Superior temporal gyrus (tissue), 1 donor: ENCODE data around the gene HRC.
"Not testable (repeated sequence)": the region's sequence is repeated elsewhere in the genome, so short reads cannot be mapped to it uniquely, and the experiment has no call there.

Experiments
- DNase-seq: peaks from one replicate; pipeline ENCODE4 v3.0.0-alpha.2; 2016; ENCODE audit errors: extremely low spot score

HRC gene

DNA sequence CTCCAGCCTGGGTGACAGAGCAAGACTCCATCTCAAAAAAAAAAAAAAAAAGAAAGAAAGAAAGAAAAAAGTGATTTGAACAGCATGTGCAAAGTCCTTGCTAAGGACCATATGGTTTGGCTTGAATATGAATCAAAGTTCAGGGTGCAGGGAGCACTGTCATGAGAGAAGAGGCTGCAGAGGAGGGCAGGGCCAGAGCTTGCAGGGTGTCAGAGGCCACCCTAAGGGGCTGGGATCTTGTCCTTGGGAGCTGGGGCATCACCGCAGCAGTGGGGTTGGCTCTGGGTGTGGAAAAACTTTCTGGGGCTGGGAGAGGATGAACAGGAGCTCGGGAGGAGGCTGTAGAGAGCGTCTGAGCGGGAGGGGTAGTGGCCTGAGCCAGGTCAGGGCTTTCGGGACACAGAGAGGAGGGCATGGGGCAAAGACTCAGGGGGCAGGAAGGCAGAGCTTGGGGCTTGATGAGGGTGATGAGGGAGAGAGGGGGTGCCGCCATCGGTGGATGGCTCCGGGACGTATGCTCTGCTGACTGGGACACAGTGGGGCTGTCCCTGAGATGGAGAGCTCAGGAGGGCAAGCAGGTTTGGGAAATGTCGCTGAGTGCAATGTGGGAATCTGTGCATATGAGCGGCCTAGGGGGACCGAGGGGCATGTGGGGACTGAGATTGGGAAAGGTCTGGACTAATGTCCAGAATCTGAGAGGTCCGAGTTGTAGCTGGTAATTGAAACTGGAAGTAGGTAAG is 5.4 kb upstream of the HRC start:
- no peak for DNase-seq

DNA sequence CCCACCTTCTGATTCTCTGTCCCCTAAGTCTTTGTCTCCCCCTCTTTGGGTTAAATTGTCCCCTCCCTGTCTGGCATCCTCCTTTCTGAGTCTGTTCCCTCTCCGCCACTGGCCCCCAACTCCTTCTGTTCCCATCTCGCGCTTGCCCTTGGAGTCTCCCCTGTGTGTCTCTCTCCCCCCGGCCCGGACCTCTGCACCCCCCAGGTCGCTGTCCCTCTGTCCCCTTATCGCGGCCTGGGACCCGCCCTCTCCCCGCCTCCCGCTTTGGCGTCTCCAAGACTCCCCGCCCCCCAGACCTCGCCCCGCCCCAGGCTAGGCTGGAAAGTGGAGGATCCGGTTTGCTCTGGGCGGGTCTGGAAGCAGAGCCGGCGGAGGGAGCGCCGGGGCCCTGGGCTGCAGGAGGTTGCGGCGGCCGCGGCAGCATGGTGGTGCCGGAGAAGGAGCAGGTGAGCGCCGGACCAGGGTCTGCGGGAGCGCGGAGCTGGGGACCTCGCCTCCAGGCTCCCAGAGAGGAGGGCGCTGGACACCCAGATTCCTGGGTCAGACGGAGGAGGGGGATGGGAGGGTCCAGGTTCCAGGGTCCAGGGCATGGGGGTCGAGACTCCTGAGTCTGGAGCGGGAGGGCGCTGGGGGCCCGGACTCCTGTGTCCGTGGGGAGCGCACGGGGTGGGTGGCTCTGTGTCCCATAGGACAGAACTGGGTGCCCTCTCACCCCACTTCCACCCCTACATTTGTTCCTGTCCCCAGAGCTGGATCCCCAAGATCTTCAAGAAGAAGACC is 2.4 kb upstream of the HRC start, which contains the start of gene TRPM4:
Gene TRPM4 (plus strand): TSS at position 348 of the 780 bp plus-strand sequence. CDS start 75 bp downstream, at position 423.
- peak; percentile 17 for DNase-seq

DNA sequence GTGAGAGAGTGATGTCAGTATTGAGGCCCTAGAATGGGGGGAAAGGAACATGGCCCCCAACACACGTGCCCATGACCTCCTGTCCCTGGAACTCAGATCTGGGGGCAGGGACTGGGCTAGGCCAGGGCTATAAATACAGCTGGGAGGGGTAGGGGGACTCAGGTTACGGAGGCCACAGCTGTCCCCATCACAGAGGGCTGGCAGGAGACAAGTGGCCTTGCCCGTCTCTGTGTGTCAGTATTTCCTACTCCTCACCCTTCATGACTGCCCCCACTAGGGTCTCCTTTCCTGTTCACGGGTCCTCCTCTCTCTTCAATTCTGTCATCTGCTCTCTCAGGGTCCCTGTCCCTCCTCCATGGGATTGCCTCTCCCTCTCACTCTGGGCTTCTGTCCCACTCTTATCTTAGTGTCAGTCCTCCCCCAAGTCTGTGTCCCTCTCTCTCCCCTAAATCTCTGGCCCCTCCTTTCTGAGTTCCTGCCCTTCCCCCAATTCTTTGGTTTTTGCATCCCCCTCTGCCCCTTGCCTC is 687 bp upstream of the HRC start:
- no peak for DNase-seq

DNA sequence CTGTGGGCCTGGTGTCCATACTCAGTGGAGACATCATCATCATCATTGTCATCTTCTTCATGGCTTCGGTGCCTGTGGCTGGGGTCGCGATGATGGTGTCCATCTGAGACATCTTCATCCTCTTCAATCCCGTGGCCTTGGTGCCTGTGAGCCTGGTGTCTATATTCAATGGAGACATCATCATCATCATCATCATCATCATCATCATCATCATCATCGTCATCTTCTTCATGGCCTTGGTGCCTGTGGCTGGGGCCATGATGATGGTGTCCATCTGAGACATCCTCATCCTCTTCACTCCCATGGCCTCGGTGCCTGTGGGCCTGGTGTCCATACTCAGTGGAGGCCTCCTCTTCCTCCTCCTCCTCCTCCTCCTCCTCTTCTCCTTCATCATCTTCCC is 917 bp downstream of the HRC start:
- no peak for DNase-seq

DNA sequence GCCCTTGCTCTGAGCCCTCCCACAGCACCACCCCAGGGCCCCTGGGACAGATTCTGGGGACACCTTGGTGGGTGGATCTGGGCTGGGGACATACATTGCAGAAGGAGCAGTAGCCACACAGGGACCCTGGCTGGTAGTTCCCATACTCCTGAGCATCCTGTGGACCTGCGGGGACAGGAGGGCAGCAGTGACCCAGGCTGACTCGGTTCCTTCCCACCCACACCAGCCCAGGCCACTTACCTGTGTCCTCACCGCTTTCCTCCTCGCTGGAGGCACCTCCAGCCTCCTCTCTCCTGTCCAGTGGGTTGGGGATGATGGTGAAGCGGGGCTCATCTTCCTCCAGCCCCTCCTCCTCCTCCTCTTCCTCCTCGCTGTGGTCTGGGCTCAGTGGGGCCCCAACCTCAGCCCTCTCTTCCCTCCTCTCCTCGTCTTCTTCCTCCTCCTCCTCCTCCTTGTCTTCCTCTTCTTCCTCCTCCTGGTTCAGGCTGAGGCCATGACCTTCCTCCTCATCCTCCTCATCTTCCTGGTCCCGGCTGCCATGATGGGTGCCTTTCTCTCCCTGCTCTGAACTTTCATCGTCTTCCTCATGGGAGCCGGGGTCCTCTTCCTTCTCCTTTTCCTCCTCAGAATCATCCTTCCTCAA is 1.9 kb downstream of the HRC start:
- DNase-seq: no peak

DNA sequence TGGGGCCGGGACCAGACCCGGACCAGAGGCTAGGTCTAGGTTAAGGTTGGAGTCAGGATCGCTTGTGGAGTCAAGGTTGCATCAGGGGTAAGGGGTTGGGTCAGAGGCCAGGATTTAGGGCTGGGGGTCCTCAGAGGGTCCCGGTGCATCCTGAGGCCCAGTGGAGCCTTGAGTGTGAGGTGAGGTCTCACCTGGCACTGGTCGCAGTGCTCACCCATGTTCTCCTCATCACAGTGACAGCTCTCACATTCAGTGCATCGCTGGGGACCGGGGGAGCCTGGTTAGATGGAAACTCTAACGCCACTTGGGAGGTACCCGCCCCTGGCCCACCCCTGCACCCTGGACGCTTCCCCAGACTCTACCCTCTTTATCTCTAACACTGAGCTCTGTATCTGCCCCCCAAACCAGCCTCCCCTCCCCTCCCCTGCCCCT is 3.1 kb downstream of the HRC start:
- DNase-seq: no peak

DNA sequence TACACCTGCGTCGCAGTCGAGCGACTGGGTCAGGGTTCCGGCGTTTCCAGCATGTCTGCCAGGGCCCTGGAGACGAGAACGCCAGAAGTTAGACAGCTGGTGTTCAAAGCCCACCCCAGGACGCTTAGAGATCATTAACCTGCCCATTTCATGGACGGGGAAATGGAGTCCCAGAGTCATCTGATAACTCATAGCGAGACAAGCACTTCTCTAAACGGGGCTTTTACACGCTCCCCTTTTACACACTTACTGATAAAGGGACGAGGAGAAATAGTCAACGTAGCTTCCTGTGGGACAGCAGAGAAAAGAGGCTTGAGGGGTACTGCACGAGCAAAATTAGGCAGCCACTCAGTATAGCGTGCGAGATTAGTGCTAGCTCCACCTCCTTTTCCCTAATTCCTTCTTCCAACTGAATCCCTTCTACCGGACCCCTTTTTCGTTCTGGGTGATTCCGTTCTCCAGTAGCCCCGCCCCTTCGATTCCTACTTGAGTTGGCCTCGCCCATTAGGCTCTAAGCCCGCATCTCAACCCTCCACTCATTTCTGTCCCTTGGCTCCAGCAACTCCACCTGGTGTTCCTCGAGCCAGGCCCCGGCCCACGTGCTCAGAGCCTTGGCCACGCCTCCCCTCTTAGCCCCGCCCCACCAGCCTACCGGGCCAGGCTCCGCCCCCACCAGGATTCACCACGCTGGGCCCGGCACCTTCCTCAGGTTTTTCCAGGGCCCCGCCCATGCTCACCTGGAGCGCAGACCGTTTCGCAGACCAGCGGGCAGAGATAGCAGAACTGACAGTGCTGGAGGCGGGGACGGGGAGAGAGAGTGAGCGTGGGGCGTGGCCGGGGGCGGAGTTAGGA is 3.7 kb downstream of the HRC start:
- peak; percentile 15 for DNase-seq

DNA sequence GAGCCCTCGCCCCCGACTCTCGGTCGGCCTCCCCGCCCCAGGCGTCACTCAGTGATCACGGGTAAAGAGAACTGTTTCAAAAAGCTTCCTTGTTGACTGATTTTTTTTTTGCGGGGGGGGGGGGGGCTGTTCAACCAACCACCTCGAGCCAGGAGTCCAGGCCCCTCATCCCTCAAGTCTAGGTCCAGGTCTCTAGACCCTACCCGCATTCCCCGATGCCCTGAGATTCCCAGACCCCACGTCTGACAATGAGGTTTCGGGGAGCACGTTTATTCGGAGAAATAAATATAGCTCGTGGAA is 4.3 kb downstream of the HRC start:
- DNase-seq: no peak

DNA sequence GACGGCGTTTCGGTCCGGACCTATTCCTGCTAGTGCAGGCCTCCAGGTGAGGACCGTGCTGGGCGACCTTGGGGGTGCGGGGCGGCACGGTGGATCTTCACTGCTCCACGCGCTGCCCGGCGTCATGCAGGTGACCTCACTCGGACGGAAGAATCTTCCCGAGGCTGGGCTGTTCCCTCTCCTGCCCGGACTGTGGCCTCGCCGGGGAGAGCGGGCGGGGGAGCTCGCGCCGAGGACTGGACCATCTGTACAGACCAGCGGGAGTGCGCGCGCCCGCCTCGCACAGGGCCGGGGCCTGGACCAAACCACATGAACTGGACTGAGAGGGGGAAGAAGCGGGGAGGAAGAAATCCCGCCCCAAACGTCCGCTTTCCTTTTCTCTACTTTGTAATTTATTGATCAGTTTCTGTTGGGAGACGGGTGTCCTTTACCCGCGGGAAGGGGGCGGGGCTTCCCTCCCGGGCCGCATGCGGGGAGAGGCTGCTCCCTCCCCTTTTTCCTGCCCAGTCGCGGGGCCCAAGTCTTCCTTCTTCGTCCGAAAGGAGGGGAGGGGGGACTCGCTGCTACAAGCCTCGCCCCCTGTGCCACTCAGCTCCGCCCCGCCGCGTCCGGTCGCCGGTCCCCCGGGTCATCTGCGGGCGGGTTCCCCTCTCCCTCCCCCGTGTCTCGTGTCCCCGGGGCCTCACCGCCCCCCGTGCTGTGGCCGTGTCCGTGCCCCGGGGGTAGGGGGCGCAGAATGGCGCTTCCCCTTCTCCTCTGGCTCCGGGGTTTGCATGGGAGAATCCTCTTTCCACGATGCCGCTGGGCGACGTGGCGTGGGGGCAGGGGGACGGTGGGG is 4.9 kb downstream of the HRC start:
- DNase-seq: peak; percentile 75

DNA sequence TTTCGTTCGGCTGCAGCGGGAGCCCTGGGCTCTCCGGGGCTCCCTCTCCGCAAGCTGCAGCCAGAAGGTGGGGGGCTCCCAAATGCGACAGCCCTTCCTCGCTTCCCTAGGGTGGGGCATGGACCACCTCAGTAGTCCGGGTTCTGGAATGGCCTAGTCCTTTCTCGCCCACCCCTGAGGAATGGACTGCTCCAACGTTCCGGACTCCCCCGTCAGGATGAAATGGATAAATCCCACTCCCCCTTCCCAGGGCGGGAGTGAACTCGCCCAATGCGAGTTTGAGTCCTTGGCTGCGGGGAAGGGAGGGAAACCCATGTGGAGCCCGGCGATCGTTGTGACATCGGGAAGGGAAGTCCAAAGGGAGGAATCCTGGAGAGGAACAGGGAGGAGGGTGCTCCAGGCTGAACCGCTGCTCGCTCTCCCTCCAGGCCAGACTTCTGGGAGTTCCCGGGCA is 5.5 kb downstream of the HRC start:
- DNase-seq: peak; percentile 83

DNA sequence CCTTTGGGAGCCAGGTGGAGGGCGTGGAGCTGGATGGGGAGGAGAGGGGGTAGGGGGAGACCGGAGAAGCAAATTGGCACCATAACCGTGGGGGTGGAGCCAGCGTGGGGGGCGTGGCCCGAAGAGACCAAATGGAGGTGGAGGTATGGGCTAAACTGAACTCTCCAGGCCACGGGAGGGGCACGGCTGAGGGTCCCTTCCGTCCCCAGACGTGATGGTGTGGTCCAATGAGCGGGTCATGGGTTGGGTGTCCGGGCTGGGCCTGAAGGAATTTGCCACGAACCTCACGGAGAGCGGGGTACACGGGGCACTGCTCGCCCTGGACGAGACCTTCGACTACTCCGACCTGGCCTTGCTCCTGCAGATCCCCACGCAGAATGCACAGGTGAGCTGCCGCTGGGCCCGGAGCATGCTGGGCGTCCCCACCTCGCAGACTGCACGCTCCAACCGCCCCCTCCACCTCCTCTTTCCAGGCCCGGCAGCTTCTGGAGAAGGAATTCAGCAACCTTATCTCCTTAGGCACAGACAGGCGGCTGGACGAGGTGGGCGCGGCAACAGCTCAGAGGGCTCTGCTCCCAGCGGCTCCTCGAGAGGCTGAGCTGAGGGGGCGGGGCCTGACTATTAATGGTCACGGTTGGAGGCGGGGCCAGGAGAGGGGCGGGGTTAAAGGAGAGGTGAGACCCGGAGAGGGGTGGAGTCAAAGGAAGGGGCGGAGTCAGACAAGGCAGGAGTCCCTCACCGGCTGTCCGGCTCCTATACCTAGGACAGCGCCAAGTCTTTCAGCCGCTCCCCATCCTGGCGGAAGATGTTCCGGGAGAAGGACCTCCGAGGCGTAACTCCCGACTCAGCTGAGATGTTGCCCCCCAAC is 6.2 kb downstream of the HRC start:
- DNase-seq: peak; percentile 76

DNA sequence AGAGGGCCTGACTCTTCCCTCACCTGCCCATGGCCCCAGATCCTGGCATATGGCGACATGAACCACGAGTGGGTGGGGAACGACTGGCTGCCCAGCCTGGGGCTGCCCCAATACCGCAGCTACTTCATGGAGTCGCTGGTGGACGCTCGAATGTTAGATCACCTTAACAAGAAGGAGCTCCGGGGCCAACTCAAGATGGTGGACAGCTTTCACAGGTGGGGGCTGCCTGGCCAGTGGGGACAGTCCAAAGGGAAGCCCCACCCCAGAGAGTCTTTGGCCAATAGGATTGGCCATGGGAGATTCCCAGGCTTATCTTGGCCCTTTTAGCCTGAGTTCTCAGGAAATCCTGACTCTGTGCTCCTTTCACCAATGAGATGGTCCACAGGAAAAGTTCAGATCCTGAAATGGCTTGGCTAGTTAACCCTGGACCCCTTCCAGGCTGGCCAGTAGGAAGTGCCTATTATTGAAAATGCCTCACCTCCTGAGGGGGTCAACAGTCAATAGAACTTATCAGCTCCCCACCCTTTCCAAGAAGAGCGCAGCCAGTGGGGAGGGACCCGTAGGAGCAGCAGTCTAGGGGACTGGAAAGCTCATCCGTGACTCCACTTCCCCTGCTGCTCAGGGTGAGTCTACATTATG is 7.0 kb downstream of the HRC start:
- no peak for DNase-seq

DNA sequence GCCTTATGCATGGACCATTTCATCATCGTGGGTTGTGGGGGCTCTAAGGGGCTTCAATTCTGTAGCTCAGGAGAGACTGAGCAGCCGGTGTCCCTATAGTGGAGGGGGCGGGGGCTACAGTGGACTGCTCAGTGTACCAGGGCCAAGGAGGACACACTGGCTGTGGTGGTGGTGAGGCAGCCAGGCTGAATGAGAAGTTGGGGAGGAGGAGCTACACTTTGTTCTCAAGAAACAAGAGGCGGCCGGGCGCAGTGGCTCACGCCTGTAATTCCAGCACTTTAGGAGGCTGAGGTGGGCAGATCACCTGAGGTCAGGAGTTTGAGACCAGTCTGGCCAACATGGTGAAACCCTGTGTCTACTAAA is 8.8 kb downstream of the HRC start:
- DNase-seq: not testable (repeated sequence)

DNA sequence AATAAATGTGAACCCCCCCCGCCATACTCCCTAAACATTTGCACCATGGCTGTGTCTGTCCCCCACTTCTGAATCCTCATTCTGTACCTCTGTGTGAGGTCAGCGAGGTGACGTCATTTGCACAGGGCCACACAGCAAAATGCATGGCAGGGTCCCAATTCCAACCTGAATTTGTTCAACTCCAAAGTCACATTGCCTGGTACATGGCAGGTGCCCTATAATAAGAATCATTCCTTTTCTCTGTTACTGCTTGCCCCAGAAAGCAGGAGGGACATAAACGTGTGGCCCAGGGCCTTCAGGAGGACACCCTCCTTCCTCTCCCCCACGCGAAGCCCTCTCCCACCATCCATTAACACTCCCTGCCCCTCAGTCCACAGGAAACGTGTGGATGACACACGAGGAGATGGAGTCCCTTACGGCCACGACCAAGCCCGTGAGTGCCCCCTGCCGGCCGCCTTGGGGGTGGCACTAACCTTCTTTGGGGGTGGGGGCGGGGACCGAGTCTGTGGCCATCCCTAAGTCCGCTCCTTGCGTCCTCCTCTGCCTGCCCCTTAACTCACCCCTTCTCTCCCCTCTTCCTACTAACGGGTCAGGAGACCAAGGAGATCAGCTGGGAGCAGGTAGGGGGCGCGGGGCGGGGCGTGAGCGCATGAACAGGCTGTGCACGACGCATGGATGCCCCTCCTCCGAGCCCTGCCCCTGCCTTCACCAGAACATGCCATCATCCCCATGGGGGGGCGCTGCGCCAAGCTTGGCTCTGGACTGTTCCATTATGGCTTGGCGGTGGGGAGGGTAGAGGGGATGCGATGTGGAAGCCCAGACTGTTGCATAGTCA is 9.4 kb downstream of the HRC start:
- DNase-seq: peak; percentile 80

DNA sequence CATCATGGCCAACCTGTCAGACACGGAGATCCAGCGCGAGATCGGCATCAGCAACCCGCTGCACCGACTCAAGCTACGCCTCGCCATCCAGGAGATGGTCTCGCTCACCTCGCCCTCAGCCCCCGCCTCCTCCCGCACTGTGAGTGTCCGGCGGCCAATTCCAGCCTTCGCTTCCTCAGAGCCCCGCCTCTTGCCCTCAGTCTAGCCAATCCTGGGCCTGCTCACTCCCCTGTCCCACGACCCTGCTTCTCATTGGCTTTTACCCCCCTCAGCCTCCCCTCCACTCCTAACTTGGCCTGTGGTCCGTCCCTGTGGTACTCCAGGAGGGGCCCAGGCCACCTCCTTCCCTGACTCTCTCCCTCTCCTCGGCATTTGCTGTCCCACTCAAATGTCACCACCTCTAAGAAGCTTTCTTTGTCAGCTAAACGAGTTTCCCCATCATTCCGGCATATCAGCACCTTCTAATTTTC is 12.3 kb downstream of the HRC start:
- peak; percentile 90 for DNase-seq

DNA sequence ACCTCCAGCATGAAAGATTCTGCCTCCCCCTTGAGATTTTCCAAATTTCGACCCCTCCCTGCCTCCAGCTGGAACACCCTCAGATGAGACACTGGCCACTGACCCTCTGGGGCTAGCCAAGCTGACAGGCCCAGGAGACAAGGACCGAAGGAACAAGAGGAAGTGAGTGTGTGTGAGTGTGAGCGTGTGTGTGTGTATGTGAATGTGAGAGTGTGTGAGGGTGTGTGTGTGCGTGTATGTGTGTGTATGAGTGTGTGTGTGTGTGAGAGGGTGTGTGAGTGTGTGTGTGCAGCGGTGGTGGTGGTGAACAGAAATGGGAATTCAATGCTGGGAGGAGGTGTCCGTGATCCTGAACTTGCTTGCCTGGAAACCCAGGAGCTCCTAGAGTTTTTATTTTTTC is 13.8 kb downstream of the HRC start:
- DNase-seq: no peak

DNA sequence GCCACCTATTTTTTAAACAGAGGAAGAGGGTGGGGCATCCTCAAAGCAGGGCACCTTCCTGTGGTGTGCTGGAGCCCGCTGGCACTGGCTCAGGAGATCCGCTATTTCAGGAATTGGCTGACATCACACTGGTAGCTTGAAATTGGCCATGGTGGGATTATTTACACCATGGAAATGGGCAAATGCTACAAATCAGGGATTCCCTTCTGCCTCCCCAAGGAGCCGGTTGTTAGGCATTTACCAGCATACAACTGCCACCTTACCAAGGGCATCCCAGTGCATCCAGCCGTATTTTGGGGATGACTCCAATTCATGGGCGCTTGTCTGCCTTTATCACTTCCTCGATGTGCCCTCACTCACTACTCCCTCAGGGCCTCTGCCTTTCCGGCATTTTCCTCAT is 14.2 kb downstream of the HRC start:
- DNase-seq: no peak

DNA sequence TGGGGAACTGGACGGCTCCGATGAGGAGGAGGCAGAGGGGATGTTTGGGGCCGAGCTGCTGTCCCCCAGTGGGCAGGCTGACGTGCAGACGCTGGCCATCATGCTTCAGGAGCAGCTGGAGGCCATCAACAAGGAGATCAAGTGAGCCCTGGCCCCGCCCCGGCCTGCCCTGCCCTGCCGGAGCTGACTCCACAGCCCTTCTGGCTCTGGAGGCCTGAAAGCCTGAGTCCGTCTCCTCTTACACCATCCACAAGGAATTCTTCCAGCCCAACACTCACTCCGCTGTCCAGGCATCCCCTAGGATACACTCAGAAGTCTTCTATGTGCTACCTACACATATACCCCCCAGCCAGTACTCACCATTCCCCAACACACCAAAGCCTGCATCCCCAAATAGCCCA is 18.4 kb downstream of the HRC start:
- DNase-seq: no peak
